Measurements from ENCODE around the gene EML1. TPM values are rescaled to one million over a fixed set of nuclear protein-coding genes. Genes with fewer than 3 reads are reported as not detected.

EML1 gene
- total RNA-seq, 1 experiment from 2014 or later = 2.5 TPM

DNA sequence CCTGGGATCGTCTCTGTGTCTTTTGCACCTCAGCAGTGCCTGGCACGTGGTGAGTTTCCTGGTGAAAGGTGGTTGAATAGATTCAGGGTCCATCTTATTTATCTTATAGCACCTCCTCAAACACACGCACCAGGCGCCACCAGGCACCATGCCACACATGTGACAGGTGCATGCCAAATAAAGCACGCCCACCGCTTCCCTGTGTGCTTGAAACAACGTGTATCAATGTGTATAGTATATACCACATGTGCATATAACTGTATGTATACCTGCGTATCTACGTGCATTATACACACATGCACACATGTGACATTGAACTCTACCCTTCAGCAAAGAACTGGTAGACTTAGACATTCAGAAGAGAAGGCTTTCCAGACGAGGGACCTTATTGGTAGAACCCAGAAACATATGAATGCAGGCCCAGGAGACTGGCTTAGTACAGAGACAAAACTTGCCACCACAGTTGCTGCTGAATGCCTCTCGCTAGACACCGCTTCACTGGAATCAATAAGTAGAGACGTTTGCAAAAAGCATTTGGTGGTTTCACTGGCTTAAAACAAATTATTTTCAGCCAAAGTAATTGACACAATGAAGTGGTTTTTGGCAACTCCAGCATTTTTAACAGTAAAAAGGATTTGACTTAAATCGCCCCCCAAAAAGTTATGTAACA is 10.0 kb downstream of the EML1 start:
- Mint-ChIP-seq H3K27ac (ENCODE audit: unreplicated experiment) (no peak overlapping the region), H3K4me3 (ENCODE audit: low read depth, unreplicated experiment) (no peak overlapping the region), H3K4me1 (ENCODE audit: low read depth, unreplicated experiment) (no peaks in the 10 kb centered on the region), H3K9me3 (ENCODE audit: low read depth, unreplicated experiment) (no peaks in the 10 kb centered on the region), H3K27me3 (ENCODE audit: unreplicated experiment) (peaks cover 39% of the 10 kb centered on the region), H3K36me3 (ENCODE audit: insufficient read depth, unreplicated experiment) (no peaks in the 10 kb centered on the region)
- CTCF ChIA-PET = no interaction called here
- TF ChIP-seq, protein P1, sequence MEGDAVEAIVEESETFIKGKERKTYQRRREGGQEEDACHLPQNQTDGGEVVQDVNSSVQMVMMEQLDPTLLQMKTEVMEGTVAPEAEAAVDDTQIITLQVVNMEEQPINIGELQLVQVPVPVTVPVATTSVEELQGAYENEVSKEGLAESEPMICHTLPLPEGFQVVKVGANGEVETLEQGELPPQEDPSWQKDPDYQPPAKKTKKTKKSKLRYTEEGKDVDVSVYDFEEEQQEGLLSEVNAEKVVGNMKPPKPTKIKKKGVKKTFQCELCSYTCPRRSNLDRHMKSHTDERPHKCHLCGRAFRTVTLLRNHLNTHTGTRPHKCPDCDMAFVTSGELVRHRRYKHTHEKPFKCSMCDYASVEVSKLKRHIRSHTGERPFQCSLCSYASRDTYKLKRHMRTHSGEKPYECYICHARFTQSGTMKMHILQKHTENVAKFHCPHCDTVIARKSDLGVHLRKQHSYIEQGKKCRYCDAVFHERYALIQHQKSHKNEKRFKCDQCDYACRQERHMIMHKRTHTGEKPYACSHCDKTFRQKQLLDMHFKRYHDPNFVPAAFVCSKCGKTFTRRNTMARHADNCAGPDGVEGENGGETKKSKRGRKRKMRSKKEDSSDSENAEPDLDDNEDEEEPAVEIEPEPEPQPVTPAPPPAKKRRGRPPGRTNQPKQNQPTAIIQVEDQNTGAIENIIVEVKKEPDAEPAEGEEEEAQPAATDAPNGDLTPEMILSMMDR (IDR thresholded peaks at IDR 0.05; ENCODE audit: unreplicated experiment) = no peak
- BruUV-seq (replicated peaks) = no TSS peak
- no peak for DNase-seq
- intact Hi-C loops (cut with micrococcal nuclease; ENCODE audit: unreplicated experiment) = no loop called here

DNA sequence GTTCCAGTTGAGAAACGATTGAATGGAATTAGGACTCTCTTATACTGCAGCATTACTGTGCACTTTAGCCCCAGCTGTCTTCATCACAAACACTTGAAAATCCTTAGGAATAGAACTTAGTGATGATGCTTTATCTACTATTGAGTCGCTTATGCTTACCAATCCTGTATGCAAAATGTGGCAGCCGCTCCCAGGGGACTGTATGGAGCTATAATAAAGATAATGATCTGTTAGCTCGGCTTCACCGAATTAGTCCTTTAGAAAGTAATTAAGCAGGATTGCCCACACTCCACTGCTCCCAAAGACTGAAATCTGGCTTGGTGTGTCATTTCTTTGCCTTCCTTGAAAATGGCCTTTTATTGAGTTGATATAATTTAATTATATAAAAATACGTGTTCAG is 10.6 kb downstream of the EML1 start:
- BruUV-seq (replicated peaks) = no TSS peak
- H3K27ac Mint-ChIP-seq (ENCODE audit: unreplicated experiment) = no peak overlapping the region

DNA sequence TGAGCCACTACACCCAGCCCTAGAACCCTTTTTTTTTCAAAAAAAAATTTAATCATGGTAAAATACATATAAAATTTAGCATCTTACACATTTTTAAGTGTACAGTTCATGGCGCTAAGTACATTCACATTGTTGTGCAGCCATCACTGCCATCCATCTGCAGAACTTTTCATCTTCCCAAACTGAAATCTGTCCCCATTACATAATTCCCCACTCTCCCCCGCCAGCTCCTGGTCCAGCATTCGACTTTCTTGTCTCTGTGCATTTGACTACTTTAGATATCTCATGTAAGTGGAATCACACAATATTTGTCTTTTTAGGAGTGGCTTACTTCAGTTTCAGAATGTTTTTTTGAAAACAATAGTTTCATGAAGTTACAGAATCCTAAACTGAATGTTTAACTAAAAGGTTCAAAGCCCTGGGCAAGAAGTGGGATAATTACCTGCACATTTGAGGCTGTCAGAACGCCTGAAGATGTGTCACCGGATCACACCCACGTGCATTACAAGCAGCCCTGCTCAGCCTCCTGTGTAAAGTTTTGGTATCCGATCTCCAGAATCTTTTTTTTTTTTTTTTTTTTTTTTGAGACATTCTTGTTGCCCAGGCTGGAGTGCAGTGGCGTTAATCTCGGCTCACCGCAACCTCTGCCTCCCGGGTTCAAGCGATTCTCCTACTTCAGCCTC is 12.7 kb downstream of the EML1 start:
- intact Hi-C loops (cut with micrococcal nuclease; ENCODE audit: unreplicated experiment) = no loop called here
- TF ChIP-seq, protein P1 (IDR thresholded peaks at IDR 0.05; ENCODE audit: unreplicated experiment) = no peak
- H3K36me3 Mint-ChIP-seq (ENCODE audit: insufficient read depth, unreplicated experiment) = no peaks in the 10 kb centered on the region
- CTCF ChIA-PET = interaction anchor here (1.2 kb wide), 1 partner anchor 10 kb away, joined by 4 read pairs; no protein-coding TSS in a partner anchor
- H3K4me3 Mint-ChIP-seq (ENCODE audit: low read depth, unreplicated experiment) = no peak overlapping the region
- no peaks in the 10 kb centered on the region for H3K4me1 Mint-ChIP-seq (ENCODE audit: low read depth, unreplicated experiment)
- H3K27me3 Mint-ChIP-seq (ENCODE audit: unreplicated experiment) = peaks cover 38% of the 10 kb centered on the region
- no peak for DNase-seq
- no peaks in the 10 kb centered on the region for H3K9me3 Mint-ChIP-seq (ENCODE audit: low read depth, unreplicated experiment)
- BruUV-seq (replicated peaks) = no TSS peak
- H3K27ac Mint-ChIP-seq (ENCODE audit: unreplicated experiment) = no peak overlapping the region

More for the DNA sequence above, 10.6 kb downstream of the EML1 start:
- intact Hi-C loops (cut with micrococcal nuclease; ENCODE audit: unreplicated experiment) = no loop called here
- TF ChIP-seq, protein P1 (IDR thresholded peaks at IDR 0.05; ENCODE audit: unreplicated experiment) = no peak
- Mint-ChIP-seq H3K4me3 (ENCODE audit: low read depth, unreplicated experiment) (no peak overlapping the region), H3K36me3 (ENCODE audit: insufficient read depth, unreplicated experiment) (no peaks in the 10 kb centered on the region), H3K4me1 (ENCODE audit: low read depth, unreplicated experiment) (no peaks in the 10 kb centered on the region), H3K9me3 (ENCODE audit: low read depth, unreplicated experiment) (no peaks in the 10 kb centered on the region), H3K27me3 (ENCODE audit: unreplicated experiment) (peaks cover 39% of the 10 kb centered on the region)
- CTCF ChIA-PET = no interaction called here
- DNase-seq = no peak

DNA sequence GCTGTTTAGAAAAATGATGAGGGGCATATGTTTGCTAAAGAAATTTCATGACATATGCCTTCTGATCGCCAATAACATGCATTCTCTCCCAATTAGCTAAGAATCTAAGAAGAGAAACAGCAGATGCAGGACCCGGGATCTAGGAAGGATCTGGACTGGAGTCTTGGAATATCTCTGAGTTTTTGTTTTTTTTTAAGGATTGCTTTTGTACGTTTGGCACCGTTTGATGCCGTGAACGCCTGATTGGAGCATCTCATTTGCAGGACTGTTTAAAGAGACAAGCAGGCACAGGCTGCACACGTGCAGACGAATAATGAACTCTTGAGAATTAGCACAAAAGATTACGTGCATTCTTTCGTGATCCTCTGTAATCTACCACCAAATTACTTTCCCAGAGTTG is 13.6 kb downstream of the EML1 start:
- no TSS peak for BruUV-seq (replicated peaks)
- H3K9me3 Mint-ChIP-seq (ENCODE audit: low read depth, unreplicated experiment) = no peaks in the 10 kb centered on the region
- no peaks in the 10 kb centered on the region for H3K4me1 Mint-ChIP-seq (ENCODE audit: low read depth, unreplicated experiment)
- DNase-seq = no peak
- CTCF ChIA-PET = interaction anchor here (0.7 to 1.2 kb wide), 2 partner anchors 10 to 142 kb away, joined by 4 read pairs; no protein-coding TSS in a partner anchor
- no peaks in the 10 kb centered on the region for H3K36me3 Mint-ChIP-seq (ENCODE audit: insufficient read depth, unreplicated experiment)
- peaks cover 29% of the 10 kb centered on the region for H3K27me3 Mint-ChIP-seq (ENCODE audit: unreplicated experiment)
- no peak overlapping the region for H3K4me3 Mint-ChIP-seq (ENCODE audit: low read depth, unreplicated experiment)
- H3K27ac Mint-ChIP-seq (ENCODE audit: unreplicated experiment) = no peak overlapping the region
- intact Hi-C loops (cut with micrococcal nuclease; ENCODE audit: unreplicated experiment) = no loop called here
- TF ChIP-seq, protein P1 (IDR thresholded peaks at IDR 0.05; ENCODE audit: unreplicated experiment) = no peak

Measured in Calu3 (cell line).